GM19043 (cell line): ENCODE measurements around the gene ODF2.
"Not testable (repeated sequence)": the region's sequence is repeated elsewhere in the genome, so short reads cannot be mapped to it uniquely, and the experiment has no call there.

Experiments
- ATAC-seq: cut with Tn5 transposase; IDR thresholded peaks from one replicate; pipeline ENCODE4 v1.9.1; 2021; ENCODE audit warnings: low read depth; ENCODE audit not compliant: unreplicated experiment

ODF2 gene

DNA sequence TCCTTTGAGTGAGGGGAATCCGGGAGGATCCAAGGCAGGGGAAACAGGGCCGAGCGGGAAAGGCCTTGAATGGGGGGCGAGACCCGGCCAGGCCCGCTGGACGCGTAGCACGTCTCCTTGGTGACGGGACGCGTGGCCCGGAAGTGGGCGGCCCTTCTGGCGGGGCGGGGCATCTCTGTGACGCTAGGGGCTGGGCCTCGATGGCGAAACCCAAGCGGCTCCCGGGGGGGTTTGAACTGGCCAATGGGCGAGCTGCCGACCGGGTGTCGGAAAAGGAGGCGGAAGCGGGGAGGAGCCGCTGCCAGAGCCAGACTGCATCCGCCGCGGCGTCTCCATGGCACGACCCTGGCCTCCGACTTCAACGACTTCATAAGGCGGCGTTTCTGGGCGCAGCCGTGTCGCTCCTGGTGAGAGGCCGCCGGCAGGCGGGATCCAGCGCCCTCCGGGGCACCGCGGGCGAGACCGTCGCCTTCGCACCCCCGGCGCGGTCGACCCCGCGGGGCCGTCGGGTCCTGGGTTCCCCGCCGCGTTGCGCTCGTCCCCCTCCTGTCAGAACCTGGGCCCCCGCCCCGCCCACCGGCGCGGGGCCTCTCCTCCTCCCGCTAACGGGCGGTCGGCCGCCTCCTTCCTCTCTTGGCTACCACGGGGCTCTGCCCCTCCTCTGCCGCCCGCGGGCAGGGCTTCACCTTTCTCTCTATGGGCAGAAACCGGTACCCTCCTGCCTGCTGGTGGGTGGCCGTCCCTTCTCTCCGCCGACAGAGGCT is at the start of gene ODF2:
Gene ODF2, plus strand, starts transcription at position 158 of the 764 bp plus-strand sequence. Its CDS starts 86 bp downstream, at position 244.
- peak; percentile 76 for ATAC-seq

- ATAC-seq, result no peak
Measured at GRCh38 chr9:128406848-128407391, 48.9 kb upstream of the ODF2 start.

DNA sequence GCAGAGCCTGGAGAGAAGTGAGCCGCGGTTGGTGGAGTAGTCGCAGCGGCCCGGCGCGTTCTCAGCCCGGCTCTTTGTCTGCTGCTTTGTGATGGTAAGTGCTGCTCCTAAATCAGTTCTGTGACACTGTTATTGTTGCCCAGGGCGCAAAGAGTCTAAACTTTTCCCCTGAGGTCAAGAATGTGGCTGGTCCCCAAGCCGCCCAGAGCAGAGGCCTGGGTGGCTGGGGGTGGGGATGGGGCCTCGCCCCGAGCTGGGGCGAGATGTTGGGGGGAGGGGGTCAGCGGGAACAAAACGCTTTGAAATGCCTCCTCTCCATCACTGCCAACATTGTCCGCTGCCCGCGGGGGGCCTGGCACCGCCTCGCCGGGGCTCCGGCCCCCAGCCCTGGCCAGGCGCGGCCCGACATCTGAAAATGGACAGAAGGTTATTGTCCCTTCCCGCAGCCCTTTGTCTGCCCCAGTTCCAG is 46.8 kb upstream of the ODF2 start:
- ATAC-seq, result no peak

DNA sequence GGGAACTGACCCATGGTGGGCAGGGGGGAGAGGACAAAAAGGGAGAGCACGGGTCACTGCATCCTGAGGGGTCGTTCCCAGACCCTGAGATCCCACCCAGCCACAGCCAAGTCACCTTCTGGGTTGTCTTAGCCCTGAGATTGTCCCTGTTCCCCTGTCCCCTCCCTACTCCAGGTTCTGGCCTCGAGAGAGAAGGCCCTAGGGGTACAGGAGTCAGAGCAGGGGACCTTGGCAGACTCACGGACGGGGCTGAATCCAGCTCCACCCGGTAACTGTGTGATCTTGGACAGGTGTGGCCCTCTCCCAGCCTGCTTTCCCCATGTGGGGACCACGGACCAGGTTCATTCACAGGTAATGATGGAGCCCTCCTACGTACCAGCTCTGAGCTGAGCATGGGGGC is 46.4 kb upstream of the ODF2 start:
- no peak for ATAC-seq

DNA sequence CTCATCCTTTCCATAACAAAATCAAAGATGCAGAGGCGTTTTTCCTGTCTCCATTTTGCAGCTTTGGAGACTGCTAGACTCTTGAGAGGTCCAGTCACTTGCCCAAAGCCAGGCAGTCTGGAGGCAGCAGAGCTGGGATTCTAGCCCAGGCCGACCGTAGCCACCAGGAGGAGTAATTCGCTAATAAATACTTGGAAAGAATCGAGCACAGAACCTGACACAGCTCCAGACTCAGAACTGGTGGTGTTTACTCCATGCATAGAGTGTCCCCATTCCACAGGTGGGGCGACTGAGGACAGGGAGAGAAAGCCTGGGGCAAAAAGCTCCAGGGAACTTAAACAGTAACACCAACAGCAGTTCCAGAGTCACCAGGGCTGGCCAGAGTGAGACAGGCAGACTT is 45.8 kb upstream of the ODF2 start:
- ATAC-seq, result no peak

DNA sequence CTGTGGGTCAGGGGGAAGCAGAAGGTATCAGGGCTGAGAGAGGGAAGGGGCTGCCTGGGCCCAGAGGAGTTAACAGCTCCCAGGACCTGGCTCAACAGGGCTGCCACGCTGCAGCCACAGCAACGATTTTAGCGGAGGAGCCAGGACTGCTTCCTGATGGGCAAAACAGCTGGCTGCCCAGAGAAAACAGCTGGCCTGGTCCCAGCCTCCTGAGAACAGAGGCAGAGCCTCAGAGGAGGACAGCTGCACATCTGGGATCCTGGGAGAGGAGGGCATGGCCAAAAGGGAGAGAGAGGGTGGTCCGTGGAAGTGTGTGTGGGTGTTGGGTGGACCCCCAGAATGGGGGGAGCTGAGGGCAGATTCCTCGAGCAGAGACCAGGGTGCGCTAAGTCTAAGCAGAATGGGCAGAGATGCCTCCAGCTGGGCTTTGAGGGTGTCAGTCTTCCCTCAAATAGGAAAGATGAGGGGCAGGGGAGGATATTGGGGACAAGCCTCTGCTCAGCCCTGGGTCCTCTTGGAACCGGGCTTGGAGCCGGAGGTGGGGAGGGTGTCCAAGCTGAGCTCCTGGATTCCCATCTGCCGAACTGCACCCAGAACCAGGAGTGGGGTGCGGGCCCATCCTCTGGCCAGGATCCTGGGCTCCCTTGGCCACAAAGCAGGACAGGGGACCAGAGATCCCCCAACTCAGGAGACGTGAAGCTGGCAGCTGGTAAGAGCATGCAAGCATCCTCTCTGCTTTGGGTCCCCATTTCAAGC is 44.3 kb upstream of the ODF2 start:
- no peak for ATAC-seq

DNA sequence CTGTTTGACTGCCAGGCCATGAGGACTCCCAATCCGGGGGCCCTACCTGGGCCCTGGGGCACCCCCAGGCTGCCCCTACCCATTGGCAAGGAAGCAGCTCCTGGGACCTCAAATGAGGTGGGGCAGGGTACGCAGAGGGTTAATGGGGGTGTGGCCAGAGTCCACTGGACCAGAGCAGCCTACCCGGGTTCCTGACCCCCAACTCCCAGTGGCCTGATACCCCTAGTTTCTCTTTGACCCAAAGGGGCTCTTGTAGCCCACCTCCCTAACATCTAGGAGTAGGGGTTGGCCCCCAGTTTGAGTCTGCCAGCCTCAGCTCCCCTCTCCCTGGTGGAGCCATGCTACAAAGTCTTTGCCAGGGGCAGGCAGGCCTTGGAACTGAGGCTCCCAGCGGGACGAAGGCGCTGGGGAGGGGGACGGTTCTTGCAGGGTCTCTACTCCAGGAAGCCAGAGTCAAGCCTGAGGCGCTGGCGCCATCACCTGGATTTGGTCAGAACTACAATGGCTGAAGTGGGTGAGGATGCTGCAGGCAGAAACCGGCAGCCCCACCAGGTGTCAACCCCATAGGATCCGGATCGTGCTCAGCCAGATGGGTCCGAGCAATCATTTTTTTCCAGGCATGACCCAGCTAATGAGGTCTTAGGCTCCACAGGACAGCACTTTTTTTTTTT is 43.6 kb upstream of the ODF2 start:
- ATAC-seq, result no peak

GRCh38 chr9:128413728-128414127 is 42.1 kb upstream of the ODF2 start:
- not testable (repeated sequence) for ATAC-seq

GRCh38 chr9:128414461-128414860 is 41.3 kb upstream of the ODF2 start:
- ATAC-seq, result no peak

DNA sequence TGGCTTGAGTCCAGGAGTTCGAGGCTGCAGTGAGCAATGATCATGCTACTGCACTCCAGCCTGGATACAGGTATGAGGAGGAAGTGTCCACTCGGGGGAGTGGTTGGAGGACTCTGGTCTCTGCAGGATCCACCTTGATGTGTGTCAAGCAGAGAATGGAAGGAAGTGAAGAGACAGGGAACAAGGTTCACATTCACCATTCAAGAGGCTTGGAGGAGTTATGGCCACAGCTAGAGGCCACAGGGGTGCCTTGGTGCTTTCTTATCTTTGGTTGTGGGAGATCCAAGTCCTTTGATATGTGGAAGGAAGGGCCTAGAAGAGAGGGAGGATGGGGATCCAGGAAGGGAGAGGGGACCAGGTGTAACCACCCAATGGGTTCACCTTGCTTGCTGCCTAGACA is 40.5 kb upstream of the ODF2 start:
- no peak for ATAC-seq

- no peak for ATAC-seq
Measured at GRCh38 chr9:128416014-128416413, 39.8 kb upstream of the ODF2 start.

DNA sequence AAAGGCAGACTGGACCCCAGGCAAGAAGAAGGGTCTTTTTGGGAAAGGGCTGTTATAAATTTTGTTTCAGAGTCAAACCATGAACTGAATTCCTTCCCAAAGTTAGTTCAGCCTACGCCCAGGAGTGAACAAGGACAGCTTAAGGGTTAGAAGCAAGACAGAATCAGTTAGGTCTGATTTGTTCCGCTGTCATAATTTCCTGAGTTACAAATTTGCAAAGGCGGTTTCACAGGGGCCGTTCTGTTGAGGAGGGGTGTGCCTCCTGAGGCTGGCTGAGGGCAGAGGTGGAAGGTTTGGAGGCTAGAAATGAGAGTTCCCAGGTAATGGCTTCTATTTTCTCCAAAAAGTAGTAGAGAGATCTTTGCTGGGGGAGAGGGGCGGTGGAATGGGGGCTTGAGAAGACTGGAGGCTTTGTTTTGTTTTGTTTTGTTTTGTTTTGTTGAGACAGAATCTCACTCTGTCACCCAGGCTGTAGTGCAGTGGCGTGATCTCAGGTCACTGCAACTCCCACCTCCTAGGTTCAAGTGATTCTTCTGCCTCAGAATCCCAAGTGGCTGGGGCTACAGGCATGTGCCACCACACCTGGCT is 39.3 kb upstream of the ODF2 start:
- no peak for ATAC-seq

GRCh38 chr9:128419061-128419925 is 36.5 kb upstream of the ODF2 start:
- no peak for ATAC-seq

- peak; percentile 61 for ATAC-seq
Measured at GRCh38 chr9:128420060-128420650, 35.7 kb upstream of the ODF2 start.

- peak; percentile 57 for ATAC-seq
Measured at GRCh38 chr9:128420651-128421481, 34.9 kb upstream of the ODF2 start, which contains the start of gene CERCAM. Gene CERCAM (plus strand): TSS chr9:128420857. CDS start chr9:128420878, 21 bp downstream.

- no peak for ATAC-seq
Measured at GRCh38 chr9:128421482-128421996, 34.3 kb upstream of the ODF2 start.

DNA sequence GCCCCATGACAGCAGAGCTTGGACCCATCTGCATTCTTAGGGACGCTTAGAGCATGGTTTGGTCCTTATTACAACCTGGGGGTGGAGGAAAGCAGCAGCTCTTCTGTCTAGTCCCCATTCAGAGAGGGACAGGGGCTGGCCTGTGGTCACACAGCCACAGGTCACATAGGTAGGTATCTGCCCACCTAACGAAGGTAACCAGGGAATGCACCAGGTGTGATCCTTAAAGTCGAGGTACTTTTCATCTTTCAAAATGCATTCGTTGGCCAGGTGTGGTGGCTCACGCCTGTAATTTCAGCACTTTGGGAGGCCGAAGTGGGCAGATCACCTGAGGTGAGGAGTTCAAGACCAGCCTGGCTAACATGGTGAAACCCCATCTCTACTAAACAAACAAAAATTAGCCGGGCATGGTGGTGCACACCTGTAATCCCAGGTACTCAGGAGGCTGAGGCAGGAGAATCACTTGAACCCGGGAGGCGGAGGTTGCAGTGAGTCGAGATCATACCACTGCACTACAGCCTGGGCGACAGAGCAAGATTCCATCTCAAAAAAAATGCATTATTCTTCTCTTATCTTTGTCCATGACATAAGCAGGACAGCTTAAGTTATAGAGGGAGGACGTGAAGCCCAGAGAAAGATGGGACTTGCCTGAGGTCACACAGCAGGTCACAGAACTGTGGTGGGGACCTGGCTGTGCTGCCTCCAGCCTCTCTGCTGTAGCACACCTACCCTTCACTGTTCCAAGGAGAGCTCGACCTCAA is 33.6 kb upstream of the ODF2 start:
- not testable (repeated sequence) for ATAC-seq
